MM.1S (cell line): Measurements from ENCODE around the gene PPME1.

Experiments used
- CTCF ChIP-seq: fragments of 300-600 bp; sonication (generic); IDR thresholded peaks from 2 replicates; pipeline ENCODE4 v1.5.1; 2016; ENCODE audit warnings: antibody characterized with exemption, low read length, mixed read lengths
- EZH2 ChIP-seq: fragments of 300-600 bp; sonication (generic); optimal IDR thresholded peaks from 2 replicates; pipeline ENCODE3; 2017; ENCODE audit warnings: low read depth, mild to moderate bottlenecking, antibody characterized with exemption, low read length, mixed read lengths
- EZH2phosphoT487 ChIP-seq: fragments of 300-600 bp; sonication (generic); IDR thresholded peaks from 2 replicates; pipeline ENCODE4 v1.6.1; 2018; ENCODE audit warnings: antibody characterized with exemption, low read length

GRCh38 chr11:74282914-74283371, 111.9 kb downstream of the PPME1 start:
- TF ChIP-seq CTCF (no peak), EZH2 (no peak), EZH2phosphoT487 (no peak)
